Lower lobe of right lung (tissue), 2 donors: ENCODE results near the gene DCHS2. TPM values are rescaled to one million over a fixed set of nuclear protein-coding genes. Genes with fewer than 3 reads are reported as not detected.

Source experiments
- ATAC-seq, 2 donors: fragments of 200-7000 bp; cut with Tn5 transposase; one replicate each; pipeline ENCODE4 v1.9.1; 2020 to 2022; ENCODE audit warnings: mild to moderate bottlenecking in 2 of 2, moderate library complexity in 2 of 2
- DNase-seq: peaks from one replicate; pipeline ENCODE4 v3.0.0-alpha.2; 2020
- H3K27ac ChIP-seq: fragments of 200-600 bp; one replicate; pipeline ENCODE4 v1.8.0; 2022
- H3K27me3 ChIP-seq: fragments of 200-600 bp; one replicate; pipeline ENCODE4 v1.8.0; 2022; ENCODE audit warnings: low read depth
- H3K36me3 ChIP-seq: fragments of 200-600 bp; one replicate; pipeline ENCODE4 v1.8.0; 2022; ENCODE audit warnings: mild to moderate bottlenecking
- H3K4me1 ChIP-seq: fragments of 200-600 bp; one replicate; pipeline ENCODE4 v1.8.0; 2022
- H3K4me3 ChIP-seq: fragments of 200-600 bp; one replicate; pipeline ENCODE4 v1.8.0; 2022; ENCODE audit warnings: mild to moderate bottlenecking
- H3K9me3 ChIP-seq: fragments of 200-600 bp; one replicate; pipeline ENCODE4 v1.8.0; 2022
- CTCF ChIP-seq: fragments of 200-600 bp; IDR thresholded peaks from one replicate; pipeline ENCODE4 v1.8.0; 2022; ENCODE audit warnings: antibody characterized with exemption, mild to moderate bottlenecking
- intact Hi-C: fragments of 100-400 bp; cut with DNase I; formaldehyde crosslinking; loops from one replicate; pipeline ENCODE4 v1.11.0; 2022
- total RNA-seq: library from RNA; stranded (reverse); fragmentation: NEBNext Ultra II Directional; extraction: Animal tissue kit (Norgen Biotek cat#: 25700); gene quantifications from one replicate; pipeline ENCODE4 v1.2.1, GENCODE V29; 2021
- donor health status: DM: no; HTN: yes; CAD: no; lungs with severe emphysema.

The DCHS2 gene
- total RNA-seq, 1 donor from 2014 or later, result 0.53 TPM

- no peaks in the 10 kb centered on the region for H3K9me3 ChIP-seq
- H3K27me3 ChIP-seq, result no peaks in the 10 kb centered on the region
- H3K4me3 ChIP-seq, result no peak overlapping the region
- no peaks in the 10 kb centered on the region for H3K4me1 ChIP-seq
- TF ChIP-seq CTCF, result no peak
- ATAC-seq, result no peak
- no peaks in the 10 kb centered on the region for H3K36me3 ChIP-seq
- no peak overlapping the region for H3K27ac ChIP-seq
- intact Hi-C loops, result no loop called here
- DNase-seq, result no peak
These were observed 196.8 kb downstream of the DCHS2 start for GRCh38 chr4:154294652-154295350.

GRCh38 chr4:154293427-154293826 lies 198.2 kb downstream of the DCHS2 start:
- ATAC-seq, result no peak
- no peak for TF ChIP-seq CTCF

GRCh38 chr4:154292589-154292988 lies 199.0 kb downstream of the DCHS2 start:
- no peaks in the 10 kb centered on the region for H3K4me1 ChIP-seq
- no peak overlapping the region for H3K27ac ChIP-seq
- intact Hi-C loops, result no loop called here
- H3K4me3 ChIP-seq, result no peak overlapping the region
- no peaks in the 10 kb centered on the region for H3K27me3 ChIP-seq
- no peaks in the 10 kb centered on the region for H3K9me3 ChIP-seq
- no peak for ATAC-seq
- TF ChIP-seq CTCF, result no peak
- DNase-seq, result no peak
- no peaks in the 10 kb centered on the region for H3K36me3 ChIP-seq

More at GRCh38 chr4:154293427-154293826, 198.2 kb downstream of the DCHS2 start:
- intact Hi-C loops, result no loop called here
- Histone ChIP-seq H3K27ac (no peak overlapping the region), H3K36me3 (no peaks in the 10 kb centered on the region), H3K9me3 (no peaks in the 10 kb centered on the region), H3K4me1 (no peaks in the 10 kb centered on the region), H3K4me3 (no peak overlapping the region), H3K27me3 (no peaks in the 10 kb centered on the region)
- DNase-seq, result no peak

- no peaks in the 10 kb centered on the region for H3K9me3 ChIP-seq
- intact Hi-C loops, result no loop called here
These were observed 214.4 kb downstream of the DCHS2 start for GRCh38 chr4:154277172-154277571.

GRCh38 chr4:154276496-154276895 lies 215.1 kb downstream of the DCHS2 start:
- Histone ChIP-seq H3K27me3 (no peaks in the 10 kb centered on the region), H3K4me3 (no peak overlapping the region), H3K4me1 (no peaks in the 10 kb centered on the region), H3K9me3 (no peaks in the 10 kb centered on the region), H3K27ac (no peak overlapping the region), H3K36me3 (no peaks in the 10 kb centered on the region)
- intact Hi-C loops, result no loop called here
- DNase-seq (no peak), ATAC-seq (no peak)
- TF ChIP-seq CTCF, result no peak

More at GRCh38 chr4:154277172-154277571, 214.4 kb downstream of the DCHS2 start:
- no peak for ATAC-seq
- DNase-seq, result no peak
- Histone ChIP-seq H3K27me3 (no peaks in the 10 kb centered on the region), H3K36me3 (no peaks in the 10 kb centered on the region), H3K4me1 (no peaks in the 10 kb centered on the region), H3K27ac (no peak overlapping the region), H3K4me3 (no peak overlapping the region)
- no peak for TF ChIP-seq CTCF
